ENCODE data around the gene MOK.
"Not testable (repeated sequence)": the region's sequence is repeated elsewhere in the genome, so short reads cannot be mapped to it uniquely, and the experiment has no call there.

The MOK gene

GRCh38 chr14:102335163-102335562 lies 30.2 kb upstream of the MOK start:
- WGBS (ENCODE audit: insufficient coverage) = 90% methylated on average over 7 of the region's 7 CpGs
- Histone ChIP-seq H3K4me3 (ENCODE audit: control insufficient read depth in 1 of 7, extremely low read depth in 1 of 7, insufficient read depth in 4 of 7, low read depth in 2 of 7, low read length in 6 of 7) (no peak overlapping the region), H3K27me3 (replicated peaks in 2 of 5; ENCODE audit: control insufficient read depth in 4 of 5, insufficient read depth in 5 of 5, low read length in 4 of 5) (no peaks in the 10 kb centered on the region), H3K9me3 (ENCODE audit: control extremely low read depth in 1 of 5, control insufficient read depth in 4 of 5, insufficient read depth in 2 of 5, low read depth in 1 of 5, low read length in 4 of 5) (no peaks in the 10 kb centered on the region), H3K27ac (ENCODE audit: insufficient read depth in 1 of 2, low read depth in 1 of 2, low read length in 2 of 2, poor library complexity in 1 of 2, severe bottlenecking in 2 of 2) (no peak overlapping the region), H3K36me3 (ENCODE audit: control insufficient read depth in 4 of 4, insufficient read depth in 4 of 4, low read length in 3 of 4) (peaks cover 17 to 57% (median 38%) of the 10 kb centered on the region in 4 experiments), H3K4me1 (ENCODE audit: control extremely low read depth in 1 of 4, control insufficient read depth in 4 of 4, insufficient read depth in 4 of 4, low read length in 3 of 4) (no peaks in the 10 kb centered on the region)
- no peak for DNase-seq
- ChIA-PET CTCF (interaction anchor here (1.0 to 2.3 kb wide), 2 partner anchors 11 to 239 kb away, joined by 3 to 8 read pairs; no protein-coding TSS in a partner anchor), POLR2A (interaction anchor here (0.6 kb wide), 1 partner anchor 35 kb away, joined by 5 read pairs; no protein-coding TSS in a partner anchor)

- CTCF ChIA-PET = interaction anchor here (1.1 to 2.3 kb wide), 3 partner anchors 10 to 23 kb away, joined by 3 to 8 read pairs (median 7); no protein-coding TSS in a partner anchor
- peaks cover 17 to 56% (median 35%) of the 10 kb centered on the region in 4 experiments for H3K36me3 ChIP-seq (ENCODE audit: control insufficient read depth in 4 of 4, insufficient read depth in 4 of 4, low read length in 3 of 4)
- 95% methylated on average over 4 of the region's 13 CpGs for WGBS (ENCODE audit: insufficient coverage)
Observed at GRCh38 chr14:102333795-102334705, 29.1 kb upstream of the MOK start.

DNA sequence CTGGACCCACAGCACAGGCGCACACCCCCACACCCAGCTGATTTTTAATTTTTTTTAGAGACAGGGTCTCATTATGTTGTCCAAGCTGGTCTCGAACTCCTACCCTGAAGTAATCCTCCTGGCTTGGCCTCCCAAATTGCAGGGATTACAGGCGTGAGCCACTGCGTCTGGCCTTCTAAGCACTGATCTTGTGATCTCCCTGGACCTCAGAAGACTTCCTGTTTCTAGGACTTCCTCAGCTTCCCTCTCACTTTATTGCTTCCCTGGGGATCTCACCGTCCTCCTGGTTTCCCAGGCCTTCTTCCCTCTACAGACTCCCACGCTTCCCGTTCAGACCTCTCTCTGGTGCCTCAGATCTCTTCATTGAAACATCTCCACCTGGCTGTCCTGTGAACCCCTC lies 28.4 kb upstream of the MOK start:
- Histone ChIP-seq H3K9me3 (ENCODE audit: control extremely low read depth in 1 of 5, control insufficient read depth in 4 of 5, insufficient read depth in 2 of 5, low read depth in 1 of 5, low read length in 4 of 5) (no peaks in the 10 kb centered on the region), H3K4me1 (ENCODE audit: control extremely low read depth in 1 of 4, control insufficient read depth in 4 of 4, insufficient read depth in 4 of 4, low read length in 3 of 4) (no peaks in the 10 kb centered on the region), H3K27ac (ENCODE audit: insufficient read depth in 1 of 2, low read depth in 1 of 2, low read length in 2 of 2, poor library complexity in 1 of 2, severe bottlenecking in 2 of 2) (no peak overlapping the region), H3K27me3 (replicated peaks in 2 of 5; ENCODE audit: control insufficient read depth in 4 of 5, insufficient read depth in 5 of 5, low read length in 4 of 5) (no peaks in the 10 kb centered on the region), H3K36me3 (ENCODE audit: control insufficient read depth in 4 of 4, insufficient read depth in 4 of 4, low read length in 3 of 4) (peaks cover 16 to 51% (median 31%) of the 10 kb centered on the region in 4 experiments), H3K4me3 (ENCODE audit: control insufficient read depth in 1 of 7, extremely low read depth in 1 of 7, insufficient read depth in 4 of 7, low read depth in 2 of 7, low read length in 6 of 7) (no peak overlapping the region)
- POLR2A ChIA-PET = interaction anchor here (0.6 to 1.1 kb wide), 2 partner anchors 8 to 19 kb away, joined by 3 read pairs; no protein-coding TSS in a partner anchor
- CTCF ChIA-PET = interaction anchor here (1.1 to 2.3 kb wide), 3 partner anchors 9 to 24 kb away, joined by 3 to 8 read pairs (median 7); no protein-coding TSS in a partner anchor
- DNase-seq = no peak
- WGBS (ENCODE audit: insufficient coverage) = 93% methylated on average over 6 of the region's 7 CpGs

More at GRCh38 chr14:102333795-102334705, 29.1 kb upstream of the MOK start:
- no peak overlapping the region for H3K27ac ChIP-seq (ENCODE audit: insufficient read depth in 1 of 2, low read depth in 1 of 2, low read length in 2 of 2, poor library complexity in 1 of 2, severe bottlenecking in 2 of 2)
- H3K9me3 ChIP-seq (ENCODE audit: control extremely low read depth in 1 of 5, control insufficient read depth in 4 of 5, insufficient read depth in 2 of 5, low read depth in 1 of 5, low read length in 4 of 5) = no peaks in the 10 kb centered on the region
- no peaks in the 10 kb centered on the region for H3K4me1 ChIP-seq (ENCODE audit: control extremely low read depth in 1 of 4, control insufficient read depth in 4 of 4, insufficient read depth in 4 of 4, low read length in 3 of 4)
- H3K27me3 ChIP-seq (replicated peaks in 2 of 5; ENCODE audit: control insufficient read depth in 4 of 5, insufficient read depth in 5 of 5, low read length in 4 of 5) = no peaks in the 10 kb centered on the region
- DNase-seq = no peak
- H3K4me3 ChIP-seq (ENCODE audit: control insufficient read depth in 1 of 7, extremely low read depth in 1 of 7, insufficient read depth in 4 of 7, low read depth in 2 of 7, low read length in 6 of 7) = no peak overlapping the region
- POLR2A ChIA-PET = interaction anchor here (0.6 to 1.1 kb wide), 2 partner anchors 9 to 18 kb away, joined by 3 read pairs; no protein-coding TSS in a partner anchor

GRCh38 chr14:102330806-102331205 lies 25.8 kb upstream of the MOK start:
- H3K9me3 ChIP-seq (ENCODE audit: control extremely low read depth in 1 of 5, control insufficient read depth in 4 of 5, insufficient read depth in 2 of 5, low read depth in 1 of 5, low read length in 4 of 5) = no peaks in the 10 kb centered on the region
- WGBS (ENCODE audit: insufficient coverage) = 100% methylated on average over 6 of the region's 8 CpGs
- no peaks in the 10 kb centered on the region for H3K4me1 ChIP-seq (ENCODE audit: control extremely low read depth in 1 of 4, control insufficient read depth in 4 of 4, insufficient read depth in 4 of 4, low read length in 3 of 4)
- H3K27me3 ChIP-seq (replicated peaks in 2 of 5; ENCODE audit: control insufficient read depth in 4 of 5, insufficient read depth in 5 of 5, low read length in 4 of 5) = no peaks in the 10 kb centered on the region
- H3K27ac ChIP-seq (ENCODE audit: insufficient read depth in 1 of 2, low read depth in 1 of 2, low read length in 2 of 2, poor library complexity in 1 of 2, severe bottlenecking in 2 of 2) = no peak overlapping the region
- POLR2A ChIA-PET = interaction anchor here (0.5 kb wide), 1 partner anchor 40 kb away, joined by 3 read pairs; no protein-coding TSS in a partner anchor
- no peak overlapping the region for H3K4me3 ChIP-seq (ENCODE audit: control insufficient read depth in 1 of 7, extremely low read depth in 1 of 7, insufficient read depth in 4 of 7, low read depth in 2 of 7, low read length in 6 of 7)
- H3K36me3 ChIP-seq (ENCODE audit: control insufficient read depth in 4 of 4, insufficient read depth in 4 of 4, low read length in 3 of 4) = peaks cover 11 to 42% (median 27%) of the 10 kb centered on the region in 4 experiments
- CTCF ChIA-PET = interaction anchor here (0.8 kb wide), 1 partner anchor 14 kb away, joined by 3 read pairs; no protein-coding TSS in a partner anchor
- no peak for DNase-seq

- 80% methylated on average over 1 of the region's 6 CpGs for WGBS (ENCODE audit: insufficient coverage)
- H3K4me1 ChIP-seq (ENCODE audit: control extremely low read depth in 1 of 4, control insufficient read depth in 4 of 4, insufficient read depth in 4 of 4, low read length in 3 of 4); CTCF ChIA-PET; H3K9me3 ChIP-seq (ENCODE audit: control extremely low read depth in 1 of 5, control insufficient read depth in 4 of 5, insufficient read depth in 2 of 5, low read depth in 1 of 5, low read length in 4 of 5); H3K27me3 ChIP-seq (replicated peaks in 2 of 5; ENCODE audit: control insufficient read depth in 4 of 5, insufficient read depth in 5 of 5, low read length in 4 of 5); DNase-seq; POLR2A ChIA-PET; H3K4me3 ChIP-seq (ENCODE audit: control insufficient read depth in 1 of 7, extremely low read depth in 1 of 7, insufficient read depth in 4 of 7, low read depth in 2 of 7, low read length in 6 of 7); H3K27ac ChIP-seq (ENCODE audit: insufficient read depth in 1 of 2, low read depth in 1 of 2, low read length in 2 of 2, poor library complexity in 1 of 2, severe bottlenecking in 2 of 2): not testable (repeated sequence)
- peaks cover 6 to 31% (median 25%) of the 10 kb centered on the region in 4 experiments for H3K36me3 ChIP-seq (ENCODE audit: control insufficient read depth in 4 of 4, insufficient read depth in 4 of 4, low read length in 3 of 4)
Observed at GRCh38 chr14:102329381-102329780, 24.4 kb upstream of the MOK start.

DNA sequence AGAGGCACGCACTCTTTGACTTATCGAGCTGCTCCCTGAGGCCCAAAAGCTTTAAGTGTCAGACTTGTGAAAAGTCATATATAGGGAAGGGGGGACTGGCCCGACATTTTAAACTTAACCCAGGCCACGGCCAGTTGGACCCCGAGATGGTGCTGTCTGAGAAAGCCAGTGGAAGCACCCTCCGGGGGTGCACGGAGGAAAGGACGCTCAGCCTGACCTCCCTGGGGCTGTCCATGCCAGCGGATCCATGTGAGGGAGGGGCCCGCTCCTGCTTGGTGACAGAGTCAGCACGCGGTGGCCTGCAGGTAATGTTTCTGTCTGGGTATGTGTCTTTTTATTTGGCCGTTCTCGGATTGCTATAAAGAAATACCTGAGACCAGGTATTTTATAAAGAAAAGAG lies 21.6 kb upstream of the MOK start:
- no peak for DNase-seq
- peaks cover 0 to 7% (median 0%) of the 10 kb centered on the region in 4 experiments for H3K4me1 ChIP-seq (ENCODE audit: control extremely low read depth in 1 of 4, control insufficient read depth in 4 of 4, insufficient read depth in 4 of 4, low read length in 3 of 4)
- H3K9me3 ChIP-seq (ENCODE audit: control extremely low read depth in 1 of 5, control insufficient read depth in 4 of 5, insufficient read depth in 2 of 5, low read depth in 1 of 5, low read length in 4 of 5) = no peaks in the 10 kb centered on the region
- ChIA-PET CTCF (no interaction called here), POLR2A (no interaction called here)
- H3K27me3 ChIP-seq (replicated peaks in 2 of 5; ENCODE audit: control insufficient read depth in 4 of 5, insufficient read depth in 5 of 5, low read length in 4 of 5) = no peaks in the 10 kb centered on the region
- WGBS (ENCODE audit: insufficient coverage) = over 99% methylated on average over 12 of the region's 14 CpGs
- H3K4me3 ChIP-seq (ENCODE audit: control insufficient read depth in 1 of 7, extremely low read depth in 1 of 7, insufficient read depth in 4 of 7, low read depth in 2 of 7, low read length in 6 of 7) = no peak overlapping the region
- no peak overlapping the region for H3K27ac ChIP-seq (ENCODE audit: insufficient read depth in 1 of 2, low read depth in 1 of 2, low read length in 2 of 2, poor library complexity in 1 of 2, severe bottlenecking in 2 of 2)
- peaks cover 4 to 17% (median 8%) of the 10 kb centered on the region in 4 experiments for H3K36me3 ChIP-seq (ENCODE audit: control insufficient read depth in 4 of 4, insufficient read depth in 4 of 4, low read length in 3 of 4)

All from common myeloid progenitor, CD34-positive (primary cell).